WTC11 (cell line): ENCODE results near the gene ING2.

ENCODE experiments used
- AFF4 ChIP-seq: sonication (generic); formaldehyde crosslinking; IDR thresholded peaks from 2 replicates; pipeline ENCODE4 v1.8.1; 2023; ENCODE audit warnings: mild to moderate bottlenecking, missing genetic modification reagents, borderline replicate concordance
- CDX4 ChIP-seq: fragments of 250-450 bp; sonication (Bioruptor Pico); IDR thresholded peaks from 2 replicates; pipeline ENCODE4 v1.9.0; 2021; ENCODE audit warnings: moderate library complexity, mild to moderate bottlenecking, inconsistent platforms, borderline replicate concordance
- CREB1 ChIP-seq: sonication (generic); formaldehyde crosslinking; IDR thresholded peaks from 2 replicates; pipeline ENCODE4 v1.8.0; 2023; ENCODE audit warnings: mild to moderate bottlenecking, missing genetic modification reagents
- CTCF ChIP-seq: fragments of 200-600 bp; IDR thresholded peaks from 2 replicates; pipeline ENCODE4 v1.8.0; 2022; ENCODE audit warnings: antibody characterized with exemption
- ETV6 ChIP-seq: sonication (generic); formaldehyde crosslinking; IDR thresholded peaks from 2 replicates; pipeline ENCODE4 v1.8.1; 2022; ENCODE audit warnings: mild to moderate bottlenecking, missing genetic modification reagents
- KAT7 ChIP-seq: sonication (generic); formaldehyde crosslinking; IDR thresholded peaks from 2 replicates; pipeline ENCODE4 v1.8.1; 2023; ENCODE audit warnings: missing genetic modification reagents, mild to moderate bottlenecking, borderline replicate concordance
- RELA ChIP-seq: sonication (generic); formaldehyde crosslinking; IDR thresholded peaks from 2 replicates; pipeline ENCODE4 v1.8.1; 2022; ENCODE audit warnings: missing genetic modification reagents, mild to moderate bottlenecking, borderline replicate concordance
- ZNF317 ChIP-seq: sonication (generic); formaldehyde crosslinking; IDR thresholded peaks from 2 replicates; pipeline ENCODE4 v1.8.1; 2023; ENCODE audit warnings: low read depth, mild to moderate bottlenecking, moderate library complexity, missing genetic modification reagents, borderline replicate concordance
- ZNF532 ChIP-seq: fragments of 250-450 bp; sonication (Bioruptor Pico); IDR thresholded peaks from 2 replicates; pipeline ENCODE4 v1.9.0; 2021; ENCODE audit warnings: mild to moderate bottlenecking, borderline replicate concordance
- ZSCAN18 ChIP-seq: fragments of 250-450 bp; sonication (Bioruptor Pico); IDR thresholded peaks from 2 replicates; pipeline ENCODE4 v2.1.2; 2022; ENCODE audit warnings: mild to moderate bottlenecking, moderate library complexity

- no peak for TF ChIP-seq CTCF
- TF ChIP-seq KAT7: no peak
- TF ChIP-seq RELA: no peak
- TF ChIP-seq ETV6: no peak
- no peak for TF ChIP-seq ZSCAN18 (CRISPR knock-in tag)
- TF ChIP-seq ZNF532 (CRISPR knock-in tag): no peak
- no peak for TF ChIP-seq CREB1 (CRISPR knock-in tag)
- TF ChIP-seq CDX4: no peak
- no peak for TF ChIP-seq ZNF317 (CRISPR knock-in tag)
- TF ChIP-seq AFF4 (CRISPR knock-in tag): no peak
Measured at GRCh38 chr4:183527326-183527725, 22.5 kb downstream of the ING2 start.
